Measurements from ENCODE around the gene STAT1.

Gene STAT1

GRCh38 chr2:191006997-191007783 lies 6.8 kb downstream of the STAT1 start:
- H3K36me3 ChIP-seq (ENCODE audit: control insufficient read depth in 2 of 2, insufficient read depth in 1 of 2, low read length in 2 of 2): peaks cover 15 to 89% of the 10 kb centered on the region in 2 experiments
- H3K27ac ChIP-seq (ENCODE audit: extremely low read depth, low read depth, low read length): no peak overlapping the region
- ChIA-PET CTCF (interaction anchor here (1.6 to 1.7 kb wide), 2 partner anchors 11 to 12 kb away, joined by 5 read pairs; no protein-coding TSS in a partner anchor), POLR2A (no interaction called here)
- H3K4me3 ChIP-seq (ENCODE audit: low read depth, low read length): no peak overlapping the region
- TF ChIP-seq, protein P1, sequence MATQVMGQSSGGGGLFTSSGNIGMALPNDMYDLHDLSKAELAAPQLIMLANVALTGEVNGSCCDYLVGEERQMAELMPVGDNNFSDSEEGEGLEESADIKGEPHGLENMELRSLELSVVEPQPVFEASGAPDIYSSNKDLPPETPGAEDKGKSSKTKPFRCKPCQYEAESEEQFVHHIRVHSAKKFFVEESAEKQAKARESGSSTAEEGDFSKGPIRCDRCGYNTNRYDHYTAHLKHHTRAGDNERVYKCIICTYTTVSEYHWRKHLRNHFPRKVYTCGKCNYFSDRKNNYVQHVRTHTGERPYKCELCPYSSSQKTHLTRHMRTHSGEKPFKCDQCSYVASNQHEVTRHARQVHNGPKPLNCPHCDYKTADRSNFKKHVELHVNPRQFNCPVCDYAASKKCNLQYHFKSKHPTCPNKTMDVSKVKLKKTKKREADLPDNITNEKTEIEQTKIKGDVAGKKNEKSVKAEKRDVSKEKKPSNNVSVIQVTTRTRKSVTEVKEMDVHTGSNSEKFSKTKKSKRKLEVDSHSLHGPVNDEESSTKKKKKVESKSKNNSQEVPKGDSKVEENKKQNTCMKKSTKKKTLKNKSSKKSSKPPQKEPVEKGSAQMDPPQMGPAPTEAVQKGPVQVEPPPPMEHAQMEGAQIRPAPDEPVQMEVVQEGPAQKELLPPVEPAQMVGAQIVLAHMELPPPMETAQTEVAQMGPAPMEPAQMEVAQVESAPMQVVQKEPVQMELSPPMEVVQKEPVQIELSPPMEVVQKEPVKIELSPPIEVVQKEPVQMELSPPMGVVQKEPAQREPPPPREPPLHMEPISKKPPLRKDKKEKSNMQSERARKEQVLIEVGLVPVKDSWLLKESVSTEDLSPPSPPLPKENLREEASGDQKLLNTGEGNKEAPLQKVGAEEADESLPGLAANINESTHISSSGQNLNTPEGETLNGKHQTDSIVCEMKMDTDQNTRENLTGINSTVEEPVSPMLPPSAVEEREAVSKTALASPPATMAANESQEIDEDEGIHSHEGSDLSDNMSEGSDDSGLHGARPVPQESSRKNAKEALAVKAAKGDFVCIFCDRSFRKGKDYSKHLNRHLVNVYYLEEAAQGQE (tag by site-specific recombination; IDR thresholded peaks at IDR 0.05): peak; percentile 66
- TF ChIP-seq, protein P2, sequence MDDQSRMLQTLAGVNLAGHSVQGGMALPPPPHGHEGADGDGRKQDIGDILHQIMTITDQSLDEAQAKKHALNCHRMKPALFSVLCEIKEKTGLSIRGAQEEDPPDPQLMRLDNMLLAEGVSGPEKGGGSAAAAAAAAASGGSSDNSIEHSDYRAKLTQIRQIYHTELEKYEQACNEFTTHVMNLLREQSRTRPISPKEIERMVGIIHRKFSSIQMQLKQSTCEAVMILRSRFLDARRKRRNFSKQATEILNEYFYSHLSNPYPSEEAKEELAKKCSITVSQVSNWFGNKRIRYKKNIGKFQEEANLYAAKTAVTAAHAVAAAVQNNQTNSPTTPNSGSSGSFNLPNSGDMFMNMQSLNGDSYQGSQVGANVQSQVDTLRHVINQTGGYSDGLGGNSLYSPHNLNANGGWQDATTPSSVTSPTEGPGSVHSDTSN (CRISPR knock-in tag; IDR thresholded peaks at IDR 0.05): no peak
- H3K9me3 ChIP-seq (ENCODE audit: control insufficient read depth, insufficient read depth, low read depth, low read length): no peaks in the 10 kb centered on the region
- no peaks in the 10 kb centered on the region for H3K4me1 ChIP-seq (ENCODE audit: control insufficient read depth, insufficient read depth, low read length)

- CTCF ChIA-PET: interaction anchor here (0.6 kb wide), 1 partner anchor 60 kb away, joined by 3 read pairs; no protein-coding TSS in a partner anchor
Observed at GRCh38 chr2:191006297-191006696, 7.7 kb downstream of the STAT1 start.

GRCh38 chr2:191003405-191004309 lies 10.3 kb downstream of the STAT1 start:
- ChIA-PET POLR2A (no interaction called here), CTCF (interaction anchor here (0.6 kb wide), 1 partner anchor 212 kb away, joined by 3 read pairs; no protein-coding TSS in a partner anchor)
- Histone ChIP-seq H3K9me3 (ENCODE audit: control insufficient read depth, insufficient read depth, low read depth, low read length) (no peaks in the 10 kb centered on the region), H3K4me1 (ENCODE audit: control insufficient read depth, insufficient read depth, low read length) (no peaks in the 10 kb centered on the region), H3K36me3 (ENCODE audit: control insufficient read depth in 2 of 2, insufficient read depth in 1 of 2, low read length in 2 of 2) (peaks cover 11 to 99% of the 10 kb centered on the region in 2 experiments; a peak in 2 of 3 replicates), H3K27ac (ENCODE audit: extremely low read depth, low read depth, low read length) (no peak overlapping the region), H3K4me3 (ENCODE audit: low read depth, low read length) (no peak overlapping the region)
- TF ChIP-seq ZNF202 (tag by site-specific recombination; IDR thresholded peaks at IDR 0.05; ENCODE audit: borderline replicate concordance): no peak

More at GRCh38 chr2:191006297-191006696, 7.7 kb downstream of the STAT1 start:
- Histone ChIP-seq H3K27ac (ENCODE audit: extremely low read depth, low read depth, low read length) (no peak overlapping the region), H3K9me3 (ENCODE audit: control insufficient read depth, insufficient read depth, low read depth, low read length) (no peaks in the 10 kb centered on the region), H3K36me3 (ENCODE audit: control insufficient read depth in 2 of 2, insufficient read depth in 1 of 2, low read length in 2 of 2) (peaks cover 20 to 95% of the 10 kb centered on the region in 2 experiments; a peak in 2 of 3 replicates), H3K4me1 (ENCODE audit: control insufficient read depth, insufficient read depth, low read length) (no peaks in the 10 kb centered on the region), H3K4me3 (ENCODE audit: low read depth, low read length) (no peak overlapping the region)
- TF ChIP-seq GLI4 (tag by site-specific recombination; IDR thresholded peaks at IDR 0.05) (no peak), ZNF621 (tag by site-specific recombination; IDR thresholded peaks at IDR 0.05) (no peak), ZNF221 (tag by site-specific recombination; IDR thresholded peaks at IDR 0.05; ENCODE audit: borderline replicate concordance) (no peak), ZNF341 (tag by site-specific recombination; IDR thresholded peaks at IDR 0.05; ENCODE audit: low read depth) (no peak), ZFP41 (tag by site-specific recombination; IDR thresholded peaks at IDR 0.05; ENCODE audit: borderline replicate concordance) (no peak), ZNF174 (tag by site-specific recombination; IDR thresholded peaks at IDR 0.05) (no peak), ZNF146 (tag by site-specific recombination; IDR thresholded peaks at IDR 0.05) (no peak), ZNF114 (tag by site-specific recombination; IDR thresholded peaks at IDR 0.05) (no peak), ZNF624 (tag by site-specific recombination; IDR thresholded peaks at IDR 0.05) (no peak), ZNF239 (tag by site-specific recombination; IDR thresholded peaks at IDR 0.05) (no peak), SP2 (tag by site-specific recombination; IDR thresholded peaks at IDR 0.05) (no peak), ZNF473 (tag by site-specific recombination; IDR thresholded peaks at IDR 0.05) (no peak), ZNF501 (tag by site-specific recombination; IDR thresholded peaks at IDR 0.05) (no peak), ZNF423 (tag by site-specific recombination; IDR thresholded peaks at IDR 0.05) (no peak), GFI1B (tag by site-specific recombination; IDR thresholded peaks at IDR 0.05) (no peak), ZNF169 (tag by site-specific recombination; IDR thresholded peaks at IDR 0.05) (no peak), SCRT2 (tag by site-specific recombination; IDR thresholded peaks at IDR 0.05) (no peak)
- TF ChIP-seq, protein P3, sequence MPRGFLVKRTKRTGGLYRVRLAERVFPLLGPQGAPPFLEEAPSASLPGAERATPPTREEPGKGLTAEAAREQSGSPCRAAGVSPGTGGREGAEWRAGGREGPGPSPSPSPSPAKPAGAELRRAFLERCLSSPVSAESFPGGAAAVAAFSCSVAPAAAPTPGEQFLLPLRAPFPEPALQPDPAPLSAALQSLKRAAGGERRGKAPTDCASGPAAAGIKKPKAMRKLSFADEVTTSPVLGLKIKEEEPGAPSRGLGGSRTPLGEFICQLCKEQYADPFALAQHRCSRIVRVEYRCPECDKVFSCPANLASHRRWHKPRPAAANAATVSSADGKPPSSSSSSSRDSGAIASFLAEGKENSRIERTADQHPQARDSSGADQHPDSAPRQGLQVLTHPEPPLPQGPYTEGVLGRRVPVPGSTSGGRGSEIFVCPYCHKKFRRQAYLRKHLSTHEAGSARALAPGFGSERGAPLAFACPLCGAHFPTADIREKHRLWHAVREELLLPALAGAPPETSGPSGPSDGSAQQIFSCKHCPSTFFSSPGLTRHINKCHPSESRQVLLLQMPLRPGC (tag by site-specific recombination; IDR thresholded peaks at IDR 0.05): no peak
- POLR2A ChIA-PET: no interaction called here

Data from HEK293 (cell line).